Lower leg skin (tissue), 3 donors: Measurements from ENCODE around the gene ACOT13.

Experiments
- CTCF ChIP-seq, 3 donors: fragments of 450-650 bp; IDR thresholded peaks; one replicate each; pipeline ENCODE4 v1.5.1; 2016; ENCODE audit warnings: antibody characterized with exemption in 3 of 3, mild to moderate bottlenecking in 3 of 3, moderate library complexity in 2 of 3
- POLR2A ChIP-seq, 2 donors: fragments of 450-650 bp; IDR thresholded peaks; one replicate each; pipeline ENCODE4 v1.6.1; 2016 to 2017; ENCODE audit warnings: antibody characterized with exemption in 2 of 2, mild to moderate bottlenecking in 1 of 2, moderate library complexity in 1 of 2

GRCh38 chr6:24658573-24659560 is 8.0 kb upstream of the ACOT13 start:
- no peak for TF ChIP-seq CTCF (IDR thresholded peaks at IDR 0.05)
- no peak for TF ChIP-seq POLR2A (IDR thresholded peaks at IDR 0.05)
